ENCODE data around the gene HGFAC. TPM values are rescaled to one million over a fixed set of nuclear protein-coding genes. Genes with fewer than 3 reads are reported as not detected.

Gene HGFAC
- polyA plus RNA-seq, 1 of the 3 experiments (the other 2 are of a cell fraction) = 0.43 TPM

DNA sequence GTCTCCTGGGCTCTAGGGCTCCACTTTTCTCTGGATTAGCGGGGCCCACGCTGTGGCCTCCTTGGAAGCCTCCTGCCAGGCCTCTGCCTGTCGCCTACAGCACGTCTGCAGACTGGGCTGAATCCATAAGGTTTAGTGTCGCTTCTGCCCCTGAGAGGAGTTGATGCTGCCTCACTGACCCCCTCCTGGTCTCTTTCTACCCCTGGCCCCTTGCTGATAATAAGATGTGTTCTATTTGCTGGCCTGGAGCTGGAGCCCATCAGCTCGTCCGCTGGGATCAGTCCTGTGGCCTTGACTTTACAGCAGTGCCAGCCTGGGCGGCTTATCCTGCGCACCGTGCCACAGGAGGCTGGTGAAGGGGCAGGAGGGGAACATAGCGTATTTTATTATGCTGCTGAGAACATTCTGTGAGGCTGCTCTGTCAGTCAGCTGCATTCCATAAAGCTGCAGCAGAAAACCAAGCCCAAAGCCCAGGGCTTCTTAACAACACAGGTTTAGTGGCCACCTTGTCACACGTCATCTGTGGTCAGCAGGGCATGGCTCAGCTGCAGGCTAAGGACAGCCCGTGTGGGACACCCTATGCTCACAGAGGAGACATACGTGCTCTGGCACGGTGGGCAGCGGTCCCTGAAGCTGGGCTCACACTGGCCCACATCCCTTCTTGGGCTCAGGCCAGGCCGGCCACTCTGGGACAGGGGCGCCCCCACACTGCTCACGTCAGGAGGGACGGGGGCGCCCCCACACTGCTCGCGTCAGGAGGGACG lies 29.3 kb upstream of the HGFAC start:
- Histone ChIP-seq H3F3A (replicated peaks; ENCODE audit: insufficient read depth) (no peaks in the 10 kb centered on the region), H3K4me2 (no peak overlapping the region), H3K36me3 (replicated peaks in 1 of 2; ENCODE audit: control insufficient read depth in 1 of 2, insufficient read depth in 2 of 2, low read length in 1 of 2) (peaks cover 0 to 19% of the 10 kb centered on the region in 2 experiments), H3K27ac (ENCODE audit: low read depth in 2 of 2, low read length in 1 of 2) (no peak overlapping the region), H3K4me1 (ENCODE audit: control insufficient read depth in 1 of 2, insufficient read depth in 2 of 2, low read depth in 1 of 2, low read length in 1 of 2) (peaks cover 0 to 14% of the 10 kb centered on the region in 2 experiments; a peak in 2 of 4 replicates), H2AFZ (ENCODE audit: low read depth) (no peak overlapping the region), H3K9ac (no peak overlapping the region), H3K9me3 (no peaks in the 10 kb centered on the region), H3K79me2 (ENCODE audit: insufficient read depth) (0 out of 2 replicates have a peak, but pooled peaks cover 3% of the 10 kb centered on the region), H3K9me2 (no peaks in the 10 kb centered on the region), H3K4me3 (ENCODE audit: low read depth in 2 of 2, low read length in 1 of 2) (no peak overlapping the region), H3K27me3 (ENCODE audit: insufficient read depth) (no peaks in the 10 kb centered on the region), H4K20me1 (ENCODE audit: insufficient read depth) (0 out of 2 replicates have a peak, but pooled peaks cover 4% of the 10 kb centered on the region)
- DNase-seq = no peak
- POLR2A ChIA-PET = no interaction called here
- WGBS (ENCODE audit: low lambda C conversion rate) = 93% methylated on average over 12 of the region's 24 CpGs
- TF ChIP-seq, protein P1, sequence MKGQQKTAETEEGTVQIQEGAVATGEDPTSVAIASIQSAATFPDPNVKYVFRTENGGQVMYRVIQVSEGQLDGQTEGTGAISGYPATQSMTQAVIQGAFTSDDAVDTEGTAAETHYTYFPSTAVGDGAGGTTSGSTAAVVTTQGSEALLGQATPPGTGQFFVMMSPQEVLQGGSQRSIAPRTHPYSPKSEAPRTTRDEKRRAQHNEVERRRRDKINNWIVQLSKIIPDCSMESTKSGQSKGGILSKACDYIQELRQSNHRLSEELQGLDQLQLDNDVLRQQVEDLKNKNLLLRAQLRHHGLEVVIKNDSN (IDR thresholded peaks at IDR 0.05; ENCODE audit: borderline replicate concordance, low read depth) = no peak
- no peak for TF ChIP-seq RXRA (IDR thresholded peaks at IDR 0.05; ENCODE audit: borderline replicate concordance, low read depth)
- TF ChIP-seq POLR2AphosphoS5 (IDR thresholded peaks at IDR 0.05; ENCODE audit: low read depth, low read length) = no peak
- TF ChIP-seq RCOR1 (IDR thresholded peaks at IDR 0.05; ENCODE audit: low read length) = no peak
- no peak for TF ChIP-seq SMC3 (IDR thresholded peaks at IDR 0.05; ENCODE audit: low read depth, low read length)
- no peak for TF ChIP-seq TEAD4 (IDR thresholded peaks at IDR 0.05; ENCODE audit: borderline replicate concordance, insufficient read depth)
- TF ChIP-seq, protein P2, sequence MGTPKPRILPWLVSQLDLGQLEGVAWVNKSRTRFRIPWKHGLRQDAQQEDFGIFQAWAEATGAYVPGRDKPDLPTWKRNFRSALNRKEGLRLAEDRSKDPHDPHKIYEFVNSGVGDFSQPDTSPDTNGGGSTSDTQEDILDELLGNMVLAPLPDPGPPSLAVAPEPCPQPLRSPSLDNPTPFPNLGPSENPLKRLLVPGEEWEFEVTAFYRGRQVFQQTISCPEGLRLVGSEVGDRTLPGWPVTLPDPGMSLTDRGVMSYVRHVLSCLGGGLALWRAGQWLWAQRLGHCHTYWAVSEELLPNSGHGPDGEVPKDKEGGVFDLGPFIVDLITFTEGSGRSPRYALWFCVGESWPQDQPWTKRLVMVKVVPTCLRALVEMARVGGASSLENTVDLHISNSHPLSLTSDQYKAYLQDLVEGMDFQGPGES (IDR thresholded peaks at IDR 0.05; ENCODE audit: low read depth, low read length) = no peak
- no peak for TF ChIP-seq SIN3A (IDR thresholded peaks at IDR 0.05; ENCODE audit: borderline replicate concordance, low read depth, low read length)
- TF ChIP-seq, protein P3, sequence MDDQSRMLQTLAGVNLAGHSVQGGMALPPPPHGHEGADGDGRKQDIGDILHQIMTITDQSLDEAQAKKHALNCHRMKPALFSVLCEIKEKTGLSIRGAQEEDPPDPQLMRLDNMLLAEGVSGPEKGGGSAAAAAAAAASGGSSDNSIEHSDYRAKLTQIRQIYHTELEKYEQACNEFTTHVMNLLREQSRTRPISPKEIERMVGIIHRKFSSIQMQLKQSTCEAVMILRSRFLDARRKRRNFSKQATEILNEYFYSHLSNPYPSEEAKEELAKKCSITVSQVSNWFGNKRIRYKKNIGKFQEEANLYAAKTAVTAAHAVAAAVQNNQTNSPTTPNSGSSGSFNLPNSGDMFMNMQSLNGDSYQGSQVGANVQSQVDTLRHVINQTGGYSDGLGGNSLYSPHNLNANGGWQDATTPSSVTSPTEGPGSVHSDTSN (IDR thresholded peaks at IDR 0.05) = no peak
- TF ChIP-seq, protein P4, sequence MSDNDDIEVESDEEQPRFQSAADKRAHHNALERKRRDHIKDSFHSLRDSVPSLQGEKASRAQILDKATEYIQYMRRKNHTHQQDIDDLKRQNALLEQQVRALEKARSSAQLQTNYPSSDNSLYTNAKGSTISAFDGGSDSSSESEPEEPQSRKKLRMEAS (IDR thresholded peaks at IDR 0.05; ENCODE audit: low read depth) = no peak
- TF ChIP-seq ELF1 (IDR thresholded peaks at IDR 0.05) = no peak
- TF ChIP-seq GATA2 (CRISPR knock-in tag; IDR thresholded peaks at IDR 0.05) = no peak
- TF ChIP-seq YY1 (IDR thresholded peaks at IDR 0.05; ENCODE audit: low read depth) = no peak
- TF ChIP-seq, protein P5, sequence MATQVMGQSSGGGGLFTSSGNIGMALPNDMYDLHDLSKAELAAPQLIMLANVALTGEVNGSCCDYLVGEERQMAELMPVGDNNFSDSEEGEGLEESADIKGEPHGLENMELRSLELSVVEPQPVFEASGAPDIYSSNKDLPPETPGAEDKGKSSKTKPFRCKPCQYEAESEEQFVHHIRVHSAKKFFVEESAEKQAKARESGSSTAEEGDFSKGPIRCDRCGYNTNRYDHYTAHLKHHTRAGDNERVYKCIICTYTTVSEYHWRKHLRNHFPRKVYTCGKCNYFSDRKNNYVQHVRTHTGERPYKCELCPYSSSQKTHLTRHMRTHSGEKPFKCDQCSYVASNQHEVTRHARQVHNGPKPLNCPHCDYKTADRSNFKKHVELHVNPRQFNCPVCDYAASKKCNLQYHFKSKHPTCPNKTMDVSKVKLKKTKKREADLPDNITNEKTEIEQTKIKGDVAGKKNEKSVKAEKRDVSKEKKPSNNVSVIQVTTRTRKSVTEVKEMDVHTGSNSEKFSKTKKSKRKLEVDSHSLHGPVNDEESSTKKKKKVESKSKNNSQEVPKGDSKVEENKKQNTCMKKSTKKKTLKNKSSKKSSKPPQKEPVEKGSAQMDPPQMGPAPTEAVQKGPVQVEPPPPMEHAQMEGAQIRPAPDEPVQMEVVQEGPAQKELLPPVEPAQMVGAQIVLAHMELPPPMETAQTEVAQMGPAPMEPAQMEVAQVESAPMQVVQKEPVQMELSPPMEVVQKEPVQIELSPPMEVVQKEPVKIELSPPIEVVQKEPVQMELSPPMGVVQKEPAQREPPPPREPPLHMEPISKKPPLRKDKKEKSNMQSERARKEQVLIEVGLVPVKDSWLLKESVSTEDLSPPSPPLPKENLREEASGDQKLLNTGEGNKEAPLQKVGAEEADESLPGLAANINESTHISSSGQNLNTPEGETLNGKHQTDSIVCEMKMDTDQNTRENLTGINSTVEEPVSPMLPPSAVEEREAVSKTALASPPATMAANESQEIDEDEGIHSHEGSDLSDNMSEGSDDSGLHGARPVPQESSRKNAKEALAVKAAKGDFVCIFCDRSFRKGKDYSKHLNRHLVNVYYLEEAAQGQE (IDR thresholded peaks at IDR 0.05; ENCODE audit: low read depth, low read length) = no peak
- TF ChIP-seq TCF12 (IDR thresholded peaks at IDR 0.05) = no peak
- no peak for TF ChIP-seq NFIC (IDR thresholded peaks at IDR 0.05; ENCODE audit: borderline replicate concordance)
- TF ChIP-seq MEF2A (IDR thresholded peaks at IDR 0.05; ENCODE audit: borderline replicate concordance, low read depth) = no peak
- no peak for TF ChIP-seq JUND (IDR thresholded peaks at IDR 0.05)
- CTCF ChIA-PET = interaction anchor here (1.3 kb wide), 1 partner anchor 31 kb away, joined by 4 read pairs; no protein-coding TSS in a partner anchor
